ENCODE data around the gene FRS2.
"Not testable (repeated sequence)": the region's sequence is repeated elsewhere in the genome, so short reads cannot be mapped to it uniquely, and the experiment has no call there.

Gene FRS2

DNA sequence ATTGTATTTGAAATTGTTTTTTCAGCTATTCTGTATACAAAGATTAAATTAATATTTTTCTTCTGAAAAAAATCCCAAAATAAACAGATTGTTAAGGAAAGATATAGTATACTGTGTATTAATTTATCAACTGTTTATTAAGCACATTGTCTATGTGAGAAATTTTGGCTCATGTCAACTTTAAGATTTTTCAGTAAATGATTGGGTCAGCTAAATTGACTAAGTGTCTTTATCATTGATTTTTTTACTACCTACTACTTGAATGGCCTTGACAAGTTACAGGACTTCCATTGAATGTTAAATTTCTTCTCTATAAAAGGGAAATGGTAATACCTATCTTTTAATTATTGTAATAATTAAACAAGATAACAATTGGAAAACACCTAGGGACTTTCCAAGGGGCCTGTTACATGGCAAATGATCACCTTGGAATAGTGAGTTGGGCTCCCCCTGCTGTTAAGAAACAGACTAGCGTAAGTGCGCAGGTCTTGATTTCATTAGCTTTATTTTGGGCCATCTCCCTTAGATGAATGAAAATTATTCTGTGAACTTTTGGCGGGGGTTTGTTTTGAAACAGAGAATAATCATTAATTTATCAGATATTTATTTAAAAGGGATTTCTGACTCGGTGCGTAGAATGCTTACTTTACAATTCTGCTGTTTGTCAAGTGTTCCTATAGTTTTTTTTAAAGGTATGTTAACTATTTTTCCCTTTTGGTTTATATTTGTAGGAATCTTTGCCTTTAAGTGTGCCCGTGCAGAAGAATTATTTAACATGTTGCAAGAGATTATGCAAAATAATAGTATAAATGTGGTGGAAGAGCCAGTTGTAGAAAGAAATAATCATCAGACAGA is 100.6 kb downstream of the FRS2 start:
- in situ Hi-C loops (cut with HindIII; ENCODE audit: low sequenced_read_pairs) = no loop called here

DNA sequence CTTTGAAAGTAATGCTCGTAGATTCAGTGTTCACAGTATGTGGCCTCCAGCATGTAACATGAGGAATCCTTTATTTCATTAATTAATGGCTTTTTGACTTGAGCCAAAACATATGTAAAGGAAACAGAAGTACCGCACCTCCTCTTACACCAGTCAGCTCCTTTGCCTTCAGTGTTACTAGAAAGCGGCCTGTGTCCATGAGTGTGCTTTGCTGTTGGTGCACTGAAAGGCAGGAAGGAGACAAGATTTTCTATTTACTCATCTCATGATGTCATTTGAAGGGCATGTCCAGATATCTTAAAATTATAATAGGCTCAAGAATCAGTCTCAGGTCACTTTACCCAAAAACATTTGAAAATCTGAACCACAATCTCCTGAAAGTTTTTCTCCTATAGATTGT is 105.2 kb downstream of the FRS2 start:
- in situ Hi-C loops (cut with HindIII; ENCODE audit: low sequenced_read_pairs) = no loop called here

DNA sequence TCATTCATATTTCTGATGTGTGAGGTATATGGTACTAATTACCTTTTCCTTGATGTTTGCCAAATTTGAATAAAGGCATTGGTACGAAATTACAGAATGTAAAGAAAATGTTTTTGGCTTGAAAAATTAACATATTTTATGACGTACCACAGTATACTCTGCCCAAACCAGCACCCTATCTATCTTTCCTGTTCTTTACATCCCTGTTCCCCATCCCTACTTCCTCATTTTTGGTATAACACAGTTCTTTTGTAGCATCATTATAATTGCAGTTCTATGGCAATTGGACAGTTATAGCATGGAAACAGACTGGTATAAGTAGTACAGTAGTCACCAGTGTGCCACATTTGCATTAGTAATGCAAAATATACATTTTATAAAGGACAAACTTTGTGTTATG is 108.1 kb downstream of the FRS2 start:
- in situ Hi-C loops (cut with HindIII; ENCODE audit: low sequenced_read_pairs) = no loop called here

DNA sequence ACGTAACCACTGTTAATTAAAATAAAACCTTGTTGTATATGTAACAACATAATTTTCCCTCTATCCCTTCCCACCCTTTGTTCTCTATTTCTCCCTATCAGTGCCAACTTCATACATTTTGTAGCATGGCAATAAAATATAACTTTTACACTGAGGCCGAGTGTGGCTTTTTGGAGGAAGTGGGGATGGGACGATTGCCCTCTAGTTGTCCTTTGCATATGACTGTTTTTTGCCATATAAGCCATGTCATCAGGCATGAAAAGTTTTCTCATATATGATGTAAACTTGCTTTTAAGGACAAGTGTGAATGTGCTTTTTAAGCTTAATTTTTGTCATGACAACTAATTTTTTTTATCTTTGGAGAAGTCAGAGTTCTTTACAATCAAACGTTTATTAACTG is 108.8 kb downstream of the FRS2 start:
- in situ Hi-C loops (cut with HindIII; ENCODE audit: low sequenced_read_pairs) = no loop called here

DNA sequence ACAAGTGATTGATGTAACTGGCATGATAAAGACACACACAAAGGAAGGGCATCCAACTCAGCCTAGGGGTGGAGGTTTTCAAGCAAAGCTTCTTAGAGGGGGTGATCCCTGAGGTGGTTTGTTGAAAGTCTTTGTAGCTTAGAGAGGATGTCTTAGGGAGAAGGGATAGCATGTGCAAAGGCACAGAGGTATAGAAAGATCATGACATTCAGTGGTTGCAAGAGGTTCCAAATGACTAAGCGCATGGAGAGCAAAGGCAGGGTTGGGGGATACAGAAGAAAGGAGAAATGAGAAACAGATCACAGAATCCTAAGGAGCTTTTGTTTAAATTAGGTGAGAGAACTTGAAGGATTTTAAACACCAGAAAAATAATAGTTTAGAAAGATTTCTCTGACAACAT is 109.9 kb downstream of the FRS2 start:
- in situ Hi-C loops (cut with HindIII; ENCODE audit: low sequenced_read_pairs) = loop anchor here (10.0 kb wide), 1 partner anchor 305 kb away; no protein-coding TSS in a partner anchor

DNA sequence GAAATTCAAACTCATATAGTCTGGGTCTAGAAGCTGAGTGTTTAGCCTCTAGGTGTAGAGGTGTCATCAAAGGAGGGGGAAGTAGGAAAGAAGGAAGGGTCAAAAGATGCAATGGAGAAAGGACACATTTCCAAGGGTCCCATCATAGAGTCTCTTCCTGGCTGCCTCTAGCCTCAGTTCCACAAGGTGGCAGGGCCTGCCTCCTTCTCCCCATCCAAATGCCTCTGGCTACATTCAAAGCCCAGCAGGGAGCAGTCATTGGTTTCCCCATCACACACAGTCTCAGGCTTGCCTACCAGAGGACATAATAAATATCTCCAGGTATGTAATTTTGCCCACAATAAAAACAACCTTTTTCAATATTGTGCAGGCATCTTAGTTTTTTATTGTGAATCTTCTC is 113.0 kb downstream of the FRS2 start:
- in situ Hi-C loops (cut with HindIII; ENCODE audit: low sequenced_read_pairs) = loop anchor here (10.0 kb wide), 1 partner anchor 308 kb away; no protein-coding TSS in a partner anchor

DNA sequence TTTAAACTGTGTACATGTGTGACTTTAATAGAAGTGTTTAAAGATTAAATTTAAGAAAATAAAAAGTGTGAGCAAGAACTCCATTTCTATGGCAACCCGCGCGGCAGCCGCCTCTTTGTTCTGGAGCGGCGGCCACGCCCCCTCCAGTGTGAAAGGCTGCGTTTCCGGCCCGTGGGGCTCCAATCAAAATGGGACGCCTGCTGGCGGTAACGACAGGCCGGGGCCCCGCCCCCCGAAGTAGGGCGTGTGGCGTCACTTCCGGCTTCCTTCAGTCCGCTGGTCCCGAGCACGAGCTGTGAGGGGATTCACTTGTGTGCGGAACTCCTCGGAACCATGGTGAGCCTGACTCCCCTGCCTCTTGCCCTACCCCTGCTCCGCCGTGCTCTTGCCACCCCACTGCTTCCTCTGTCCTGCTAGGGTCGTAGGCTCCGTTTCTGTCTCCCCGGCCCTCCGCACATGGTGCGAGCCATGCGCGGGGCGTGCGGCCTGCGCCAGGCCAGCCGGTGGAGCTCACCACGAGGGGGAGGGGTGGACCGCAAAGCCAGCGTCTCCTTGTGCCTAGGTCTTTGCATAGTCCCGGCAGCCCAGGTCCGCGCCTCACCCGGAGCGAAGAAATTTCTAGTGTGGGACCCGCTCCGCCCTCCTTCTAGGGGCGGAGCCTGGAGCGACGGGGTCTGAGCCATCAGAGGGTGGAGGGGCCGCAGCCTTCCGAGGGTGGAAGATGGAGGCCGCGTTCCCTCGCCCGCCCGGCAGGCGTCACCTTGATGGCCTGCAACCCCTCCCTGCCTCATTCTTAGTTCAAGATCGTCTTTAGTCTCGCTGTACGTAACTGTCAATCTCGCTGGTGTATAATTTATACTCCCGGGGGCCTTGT is 115.2 kb downstream of the FRS2 start, which contains the start of gene CCT2:
TSS of gene CCT2 (plus strand) at position 271 of the 874 bp plus-strand sequence. CDS start at position 334, 63 bp downstream.
- in situ Hi-C loops (cut with HindIII; ENCODE audit: low sequenced_read_pairs) = loop anchor here (5.0 to 10.0 kb wide), 2 partner anchors 203 to 311 kb away; no protein-coding TSS in a partner anchor

DNA sequence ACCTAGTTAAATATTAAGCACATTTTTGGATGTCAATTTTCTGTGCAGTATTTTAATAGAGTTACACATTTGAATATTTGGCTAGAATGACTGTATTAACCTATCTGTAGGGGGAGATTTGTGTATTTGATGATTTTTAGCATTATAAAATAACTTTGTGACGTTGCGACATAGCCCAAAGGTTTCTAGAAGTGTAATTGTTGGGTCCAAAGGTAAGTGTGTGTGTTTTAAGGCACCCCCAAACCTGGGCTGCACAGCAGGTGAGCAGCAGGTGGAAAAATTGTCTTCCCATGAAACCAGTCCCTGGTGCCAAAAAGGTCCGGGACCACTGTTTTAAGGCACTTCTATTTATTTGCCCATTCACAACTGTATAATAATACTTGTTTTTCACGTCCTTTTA is 118.3 kb downstream of the FRS2 start:
- in situ Hi-C loops (cut with HindIII; ENCODE audit: low sequenced_read_pairs) = loop anchor here (5.0 to 10.0 kb wide), 2 partner anchors 206 to 314 kb away; no protein-coding TSS in a partner anchor

DNA sequence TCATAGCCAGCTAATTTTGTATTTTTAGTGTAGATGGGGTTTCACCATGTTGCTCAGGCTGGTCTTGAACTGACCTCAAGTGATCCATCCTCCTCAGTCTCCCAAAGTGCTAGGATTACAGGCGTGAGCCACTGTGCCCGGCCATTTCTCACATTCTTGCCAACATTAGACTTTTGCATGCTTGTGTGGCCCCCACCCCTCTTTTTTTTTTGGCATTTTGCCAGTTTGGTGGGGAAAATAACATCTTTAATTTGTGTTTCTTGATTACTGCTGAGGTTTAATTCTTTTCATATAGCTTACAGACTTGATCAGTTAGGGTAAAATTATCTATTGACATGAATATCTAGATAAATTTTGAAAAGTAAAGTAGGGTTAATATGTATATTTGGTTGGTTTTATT is 118.9 kb downstream of the FRS2 start:
- in situ Hi-C loops (cut with HindIII; ENCODE audit: low sequenced_read_pairs) = loop anchor here (5.0 to 10.0 kb wide), 2 partner anchors 207 to 314 kb away; no protein-coding TSS in a partner anchor

DNA sequence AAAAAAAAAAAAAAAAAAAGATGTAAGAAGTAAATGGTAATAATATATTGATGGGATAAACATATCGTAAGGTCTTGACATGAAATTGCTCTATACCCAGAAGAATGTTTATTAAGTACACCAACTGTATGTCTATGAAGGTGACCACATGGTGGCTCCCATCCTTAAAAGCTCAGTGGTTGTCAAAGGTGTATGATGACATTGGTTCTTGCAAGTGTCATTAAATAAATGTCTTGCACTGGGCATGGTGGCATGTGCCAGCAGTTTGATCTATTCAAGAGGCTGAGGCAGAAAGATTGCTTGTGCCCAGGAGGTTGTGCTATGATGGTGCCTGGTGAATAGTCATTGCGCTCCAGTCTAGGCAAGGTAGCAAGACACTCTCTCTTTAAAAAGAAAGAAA is 125.5 kb downstream of the FRS2 start:
- in situ Hi-C loops (cut with HindIII; ENCODE audit: low sequenced_read_pairs) = no loop called here

DNA sequence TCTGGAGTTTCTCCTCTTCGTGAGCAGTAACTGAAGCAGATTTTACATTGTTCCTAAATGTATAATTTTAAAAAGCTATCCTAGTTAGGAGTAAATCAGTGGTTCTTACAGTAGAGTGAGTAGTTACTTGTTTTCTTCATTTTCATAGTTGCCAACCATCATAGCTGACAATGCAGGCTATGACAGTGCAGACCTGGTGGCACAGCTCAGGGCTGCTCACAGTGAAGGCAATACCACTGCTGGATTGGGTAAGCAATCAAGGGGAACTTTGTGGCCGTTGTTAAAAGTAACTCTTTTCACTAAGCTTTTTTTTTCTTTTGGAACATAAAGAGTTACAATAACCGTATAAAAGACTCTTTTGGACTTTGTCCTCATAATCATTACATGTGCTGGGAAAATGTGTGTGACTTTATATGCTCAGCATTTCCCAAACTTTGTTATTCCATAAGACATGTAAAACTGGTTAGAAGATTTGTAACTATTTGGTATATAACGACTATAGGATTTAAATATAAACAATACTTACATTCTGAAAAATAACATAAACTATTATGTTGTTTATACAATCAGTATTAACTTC is 128.1 kb downstream of the FRS2 start:
- in situ Hi-C loops (cut with HindIII; ENCODE audit: low sequenced_read_pairs) = no loop called here

DNA sequence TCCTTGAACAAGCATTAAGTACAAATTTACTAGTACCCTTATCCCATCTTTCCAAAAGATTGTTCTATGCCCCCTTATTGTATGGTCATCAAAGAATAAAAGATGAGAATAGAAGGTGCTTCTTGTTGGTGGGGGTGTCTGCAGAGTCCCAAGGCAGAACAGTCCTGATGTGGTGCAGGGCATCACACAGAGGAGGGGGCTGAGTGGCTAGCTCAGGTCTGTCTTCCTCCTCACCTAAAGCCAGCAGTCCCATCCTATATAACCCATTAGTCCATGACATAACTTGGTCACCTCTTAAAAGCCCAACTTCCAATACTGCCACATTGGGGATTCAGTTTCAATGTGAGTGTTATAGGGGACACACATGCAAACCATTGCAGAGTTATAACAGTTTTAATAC is 130.6 kb downstream of the FRS2 start:
- in situ Hi-C loops (cut with HindIII; ENCODE audit: low sequenced_read_pairs) = no loop called here

DNA sequence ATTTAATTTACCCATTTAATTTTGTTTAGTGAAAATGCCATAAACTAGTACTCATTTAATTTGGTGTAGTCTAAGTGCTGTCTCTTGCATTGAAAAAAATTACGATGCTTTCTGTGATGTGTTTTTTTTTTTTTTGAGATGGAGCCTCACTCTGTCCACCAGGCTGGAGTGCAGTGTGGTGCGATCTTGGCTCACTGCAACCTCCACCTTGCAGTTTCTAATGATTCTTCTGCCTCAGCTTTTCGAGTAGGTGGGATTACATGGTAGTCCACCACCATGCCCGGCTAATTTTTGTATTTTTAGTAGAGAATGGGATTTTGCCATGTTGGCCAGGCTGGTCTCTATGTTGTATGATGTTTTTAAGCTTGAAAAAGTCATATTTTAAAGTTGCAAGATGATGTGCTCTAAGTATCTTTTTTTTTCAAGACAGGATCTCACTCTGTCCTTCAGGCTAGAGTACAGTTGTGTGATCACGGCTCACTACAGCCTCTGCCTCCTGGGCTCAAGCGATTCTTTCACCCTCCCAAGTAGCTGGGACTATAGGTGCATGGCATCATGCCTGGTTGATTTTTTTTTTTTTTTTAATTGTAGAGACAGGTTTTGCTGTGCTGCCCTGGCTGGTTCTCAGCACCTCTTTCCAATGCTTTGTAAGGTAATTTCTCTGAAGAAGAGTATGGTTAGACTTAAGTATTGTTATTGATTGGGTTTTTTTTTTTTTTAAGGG is 131.9 kb downstream of the FRS2 start:
- in situ Hi-C loops (cut with HindIII; ENCODE audit: low sequenced_read_pairs) = no loop called here

DNA sequence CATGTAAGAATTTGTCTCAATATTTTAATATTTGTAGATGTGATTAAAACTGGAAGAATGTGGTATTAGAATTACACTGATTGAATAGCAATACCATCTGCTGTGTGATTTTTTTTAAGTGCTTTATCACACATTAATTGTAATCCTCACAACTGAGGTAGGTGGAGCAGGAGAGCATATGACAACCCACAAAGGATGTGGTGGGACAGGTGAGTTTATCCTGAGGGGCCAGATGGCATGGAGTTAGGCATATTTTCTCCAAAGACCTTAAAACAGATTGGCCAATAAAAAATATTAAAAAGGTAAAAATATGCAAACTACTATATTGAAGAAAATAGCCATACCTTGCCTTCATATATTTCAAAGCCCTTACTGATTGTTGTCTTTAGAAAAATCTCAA is 132.8 kb downstream of the FRS2 start:
- in situ Hi-C loops (cut with HindIII; ENCODE audit: low sequenced_read_pairs) = no loop called here

DNA sequence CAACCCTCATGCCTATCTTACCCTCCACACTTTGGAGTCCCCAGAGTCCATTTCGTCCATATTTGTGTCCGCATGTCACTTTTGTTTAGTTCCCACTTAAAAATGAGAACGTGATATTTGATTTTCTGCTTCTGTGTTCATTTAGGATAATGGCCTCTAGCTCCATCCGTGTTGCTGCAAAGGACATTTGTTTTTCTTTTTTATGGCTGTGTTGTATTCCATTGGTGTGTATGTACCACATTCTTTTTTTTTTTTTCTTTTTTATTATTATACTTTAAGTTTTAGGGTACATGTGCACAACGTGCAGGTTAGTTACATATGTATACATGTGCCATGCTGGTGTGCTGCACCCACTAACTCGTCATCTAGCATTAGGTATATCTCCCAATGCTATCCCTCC is 133.4 kb downstream of the FRS2 start:
- in situ Hi-C loops (cut with HindIII; ENCODE audit: low sequenced_read_pairs) = not testable (repeated sequence)

DNA sequence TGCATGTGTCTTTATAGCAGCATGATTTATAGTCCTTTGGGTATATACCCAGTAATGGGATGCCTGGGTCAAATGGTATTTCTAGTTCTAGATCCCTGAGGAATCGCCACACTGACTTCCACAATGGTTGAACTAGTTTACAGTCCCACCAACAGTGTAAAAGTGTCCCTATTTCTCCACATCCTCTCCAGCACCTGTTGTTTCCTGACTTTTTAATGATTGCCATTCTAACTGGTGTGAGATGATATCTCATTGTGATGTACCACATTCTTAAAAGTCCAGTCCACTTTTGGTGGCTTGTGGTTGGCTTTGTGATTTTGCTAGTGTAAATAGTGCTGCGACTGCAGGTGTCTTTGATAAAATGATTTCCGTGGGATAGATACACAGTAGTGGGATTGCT is 134.1 kb downstream of the FRS2 start:
- in situ Hi-C loops (cut with HindIII; ENCODE audit: low sequenced_read_pairs) = not testable (repeated sequence)

DNA sequence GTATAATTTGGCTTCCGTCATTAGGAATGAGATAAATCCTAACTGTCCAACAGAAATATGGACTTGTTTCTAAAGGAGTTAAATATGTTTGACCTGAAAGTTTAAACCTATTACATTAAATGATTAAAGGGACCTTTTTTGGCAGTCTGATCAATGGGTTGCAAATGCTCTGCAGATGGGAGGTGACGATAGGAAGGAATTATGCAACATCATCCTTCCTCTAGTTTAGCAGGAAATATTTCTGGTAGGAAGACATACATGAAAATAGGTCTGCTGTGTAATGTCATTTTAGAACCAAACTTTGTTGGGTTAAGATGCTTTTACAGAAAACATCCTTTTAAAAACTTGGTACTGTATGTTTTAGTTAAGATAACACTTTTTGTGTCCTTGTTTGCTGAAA is 137.9 kb downstream of the FRS2 start:
- in situ Hi-C loops (cut with HindIII; ENCODE audit: low sequenced_read_pairs) = no loop called here

DNA sequence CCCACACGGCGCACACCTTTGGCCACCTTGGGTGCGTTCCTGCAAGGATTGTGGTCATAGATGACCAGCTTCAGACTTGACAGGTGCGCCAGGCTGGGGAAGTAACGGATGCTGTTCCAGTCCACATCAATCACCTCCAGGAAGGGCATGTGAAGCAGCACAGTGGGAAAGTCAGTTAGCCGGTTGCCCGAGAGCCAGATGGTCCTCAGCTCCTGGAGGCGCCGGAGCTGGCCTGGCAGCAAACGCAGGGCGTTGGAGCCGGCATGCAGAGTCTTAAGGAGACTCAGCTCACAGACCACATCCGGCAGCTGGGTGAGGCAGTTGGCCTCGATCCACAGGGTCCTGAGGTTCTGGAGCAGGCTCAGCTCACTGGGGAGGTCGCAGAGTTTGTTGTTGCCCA is 139.9 kb downstream of the FRS2 start:
- in situ Hi-C loops (cut with HindIII; ENCODE audit: low sequenced_read_pairs) = no loop called here

DNA sequence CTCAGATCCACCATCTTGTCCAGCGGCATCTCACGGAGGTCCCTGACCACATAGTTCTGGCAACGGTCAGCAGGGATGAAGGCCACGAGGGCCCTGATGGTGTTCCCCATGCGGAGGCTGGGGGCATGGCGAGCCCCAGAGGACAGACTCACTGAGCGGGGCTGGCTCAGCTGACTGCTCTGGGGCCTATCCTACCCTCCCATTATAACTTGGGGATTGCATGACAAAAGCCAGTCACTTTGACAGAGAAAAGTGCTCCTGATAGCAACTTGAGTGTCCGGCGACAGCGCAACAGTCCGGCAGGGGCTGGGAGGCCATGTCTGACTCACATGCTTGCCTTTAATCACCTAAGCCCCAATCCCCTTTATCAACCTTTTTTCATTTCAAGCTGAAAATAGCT is 140.5 kb downstream of the FRS2 start, which contains the start of gene LRRC10:
TSS of gene LRRC10 (minus strand) at position 179 of the 400 bp plus-strand sequence. CDS start at position 110, 69 bp downstream.
- in situ Hi-C loops (cut with HindIII; ENCODE audit: low sequenced_read_pairs) = no loop called here

DNA sequence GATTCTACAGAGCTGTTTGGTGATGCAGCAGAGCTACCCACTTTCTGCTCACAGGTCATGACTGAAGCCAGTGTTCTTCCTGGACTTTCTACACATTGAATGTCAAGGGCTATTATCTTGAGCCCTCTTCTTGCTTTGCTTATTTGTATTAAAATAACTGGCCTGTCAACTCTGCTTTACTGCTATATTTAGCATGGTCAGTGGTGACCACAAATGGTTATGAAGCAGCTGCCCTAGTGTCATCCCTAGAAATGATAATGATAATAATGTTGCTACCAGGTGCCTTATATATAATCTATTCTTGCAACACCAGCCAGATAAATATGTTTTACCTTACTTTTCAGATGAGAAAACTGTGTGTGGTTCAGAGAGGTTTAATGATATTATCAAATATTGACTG is 143.2 kb downstream of the FRS2 start:
- in situ Hi-C loops (cut with HindIII; ENCODE audit: low sequenced_read_pairs) = no loop called here

Data from endothelial cell of hepatic sinusoid (primary cell).